IMR-90 (cell line): ENCODE data around the gene HOTAIR. TPM values are rescaled to one million over a fixed set of nuclear protein-coding genes. Genes with fewer than 3 reads are reported as not detected.
A peak's percentile ranks its signal among the peaks of the same experiment; 100 is the strongest.

Experiments used
- ATAC-seq: fragments of 200-7000 bp; cut with Tn5 transposase; 2 replicates; pipeline ENCODE4 v1.9.1; 2020; ENCODE audit warnings: low read depth, mild to moderate bottlenecking, moderate library complexity
- BruUV-seq: library from RNA; stranded (reverse); fragments of 400-500 nt; replicated peaks from 2 replicates; lab custom pipeline; 2021; lab: Mats Ljungman, UMichigan
- CTCF ChIA-PET: fragments of 300-600 bp; formaldehyde crosslinking; extraction: SDS; loops from one replicate; lab custom pipeline; 2021; ENCODE audit warnings: antibody characterized with exemption; lab: Yijun Ruan, JAX
- POLR2A ChIA-PET: fragments of 300-600 bp; sonication (Branson Sonifier 250); formaldehyde crosslinking; loops from one replicate; lab custom pipeline; 2022; ENCODE audit warnings: antibody characterized with exemption; ENCODE audit not compliant: unreplicated experiment; lab: Charles Lee
- DNase-seq: peaks from one replicate; pipeline ENCODE4 v3.0.0; 2013
- H2AFZ ChIP-seq: replicated peaks from 2 replicates; pipeline ENCODE3; 2013; ENCODE audit warnings: low read length, mild to moderate bottlenecking; ENCODE audit not compliant: poor library complexity
- H2AK5ac ChIP-seq: 2 replicates; pipeline ENCODE4 v1.6.1; 2013; ENCODE audit warnings: low read depth, low read length, inconsistent platforms
- H2AK9ac ChIP-seq: replicated peaks from 2 replicates; pipeline ENCODE3; 2013; ENCODE audit warnings: mild to moderate bottlenecking, low read depth, low read length, moderate library complexity; ENCODE audit not compliant: poor library complexity
- H2BK120ac ChIP-seq: 2 replicates; pipeline ENCODE4 v1.6.1; 2013; ENCODE audit warnings: low read depth, low read length, inconsistent platforms
- H2BK15ac ChIP-seq: 3 replicates; pipeline ENCODE4 v1.6.1; 2013; ENCODE audit warnings: low read depth, low read length, inconsistent platforms
- H2BK20ac ChIP-seq: 2 replicates; pipeline ENCODE4 v1.6.1; 2013; ENCODE audit warnings: low read depth, mild to moderate bottlenecking, inconsistent platforms, low read length, moderate library complexity
- H2BK5ac ChIP-seq: 2 replicates; pipeline ENCODE4 v1.6.1; 2013; ENCODE audit warnings: mild to moderate bottlenecking, low read depth, low read length, inconsistent platforms; ENCODE audit not compliant: poor library complexity, severe bottlenecking
- H3K14ac ChIP-seq: replicated peaks from 2 replicates; pipeline ENCODE4 v1.6.1; 2013; ENCODE audit warnings: low read depth, low read length, inconsistent platforms
- H3K18ac ChIP-seq: 2 replicates; pipeline ENCODE4 v1.6.1; 2013; ENCODE audit warnings: low read depth, low read length, control low read depth
- H3K23ac ChIP-seq: 2 replicates; pipeline ENCODE4 v1.6.1; 2013; ENCODE audit warnings: low read depth, low read length, inconsistent platforms
- H3K27ac ChIP-seq: 2 replicates; pipeline ENCODE4 v1.5.1; 2013; ENCODE audit warnings: mild to moderate bottlenecking, control low read depth, low read length; ENCODE audit not compliant: insufficient read depth
- H3K27me3 ChIP-seq: 2 replicates; pipeline ENCODE4 v1.6.1; 2013; ENCODE audit warnings: low read length; ENCODE audit not compliant: control insufficient read depth, insufficient read depth
- H3K36me3 ChIP-seq: 2 replicates; pipeline ENCODE4 v1.6.1; 2013; ENCODE audit warnings: low read length, mixed read lengths; ENCODE audit not compliant: control insufficient read depth, insufficient read depth
- H3K4ac ChIP-seq: 2 replicates; pipeline ENCODE4 v1.6.1; 2013; ENCODE audit warnings: low read depth, low read length, inconsistent platforms
- H3K4me1 ChIP-seq: 2 replicates; pipeline ENCODE4 v1.6.1; 2013; ENCODE audit warnings: low read length, mixed read lengths; ENCODE audit not compliant: control insufficient read depth, insufficient read depth
- H3K4me2 ChIP-seq: 2 replicates; pipeline ENCODE4 v1.6.1; 2013; ENCODE audit warnings: low read depth, mild to moderate bottlenecking, control low read depth, low read length, moderate library complexity
- H3K4me3 ChIP-seq: 2 replicates; pipeline ENCODE4 v1.5.1; 2013; ENCODE audit warnings: low read depth, mild to moderate bottlenecking, control low read depth, low read length, moderate library complexity; ENCODE audit not compliant: insufficient read depth
- H3K56ac ChIP-seq: 2 replicates; pipeline ENCODE4 v1.6.1; 2013; ENCODE audit warnings: low read length, inconsistent platforms; ENCODE audit not compliant: insufficient read depth; ENCODE audit errors: extremely low read depth
- H3K79me1 ChIP-seq, 2 experiments: 2 replicates each; pipeline ENCODE4 v1.6.1; 2013; ENCODE audit warnings: low read length in 2 of 2, inconsistent platforms in 1 of 2, low read depth in 1 of 2
- H3K9ac ChIP-seq: 2 replicates; pipeline ENCODE4 v1.6.1; 2013; ENCODE audit warnings: low read depth, low read length, control low read depth
- H3K9me1 ChIP-seq: 2 replicates; pipeline ENCODE4 v1.6.1; 2013; ENCODE audit warnings: low read length, inconsistent platforms; ENCODE audit not compliant: insufficient read depth
- H3K9me3 ChIP-seq: 2 replicates; pipeline ENCODE4 v1.6.1; 2013; ENCODE audit warnings: low read length; ENCODE audit not compliant: control insufficient read depth, insufficient read depth
- H4K20me1 ChIP-seq: 2 replicates; pipeline ENCODE4 v1.6.1; 2013; ENCODE audit warnings: low read length, inconsistent platforms; ENCODE audit not compliant: insufficient read depth
- H4K5ac ChIP-seq: 2 replicates; pipeline ENCODE4 v1.6.1; 2013; ENCODE audit warnings: mild to moderate bottlenecking, low read depth, low read length, control low read depth
- H4K8ac ChIP-seq, 2 experiments: 2 replicates each; pipeline ENCODE4 v1.6.1; 2013; ENCODE audit warnings: low read depth in 2 of 2, low read length in 2 of 2, control low read depth in 1 of 2, inconsistent platforms in 1 of 2
- H4K91ac ChIP-seq: 2 replicates; pipeline ENCODE4 v1.6.1; 2013; ENCODE audit warnings: low read depth, low read length, inconsistent platforms; ENCODE audit not compliant: insufficient read depth
- BHLHE40 ChIP-seq: fragments of 150-350 bp; IDR thresholded peaks from 2 replicates; pipeline ENCODE4 v1.6.1; 2016; ENCODE audit warnings: mild to moderate bottlenecking, low read depth, low read length
- CEBPB ChIP-seq: IDR thresholded peaks from 2 replicates; pipeline ENCODE4 v1.6.1; 2012; ENCODE audit warnings: low read depth, low read length, improper control_type of control experiment
- CHD1 ChIP-seq: IDR thresholded peaks from 2 replicates; pipeline ENCODE4 v1.6.1; 2012; ENCODE audit warnings: low read depth, low read length, improper control_type of control experiment
- CTCF ChIP-seq: conservative IDR thresholded peaks from 2 replicates; pipeline ENCODE4 v1.5.1; 2012; ENCODE audit warnings: mild to moderate bottlenecking, low read depth, low read length, improper control_type of control experiment
- ELK1 ChIP-seq: fragments of 150-350 bp; IDR thresholded peaks from 2 replicates; pipeline ENCODE4 v1.6.1; 2016; ENCODE audit warnings: low read depth, mild to moderate bottlenecking, low read length, moderate library complexity, borderline replicate concordance
- FOS ChIP-seq: fragments of 150-350 bp; IDR thresholded peaks from 2 replicates; pipeline ENCODE4 v1.6.1; 2016; ENCODE audit warnings: low read depth, low read length
- MAFK ChIP-seq: IDR thresholded peaks from 2 replicates; pipeline ENCODE4 v1.6.1; 2012; ENCODE audit warnings: low read depth, low read length, improper control_type of control experiment
- MXI1 ChIP-seq: IDR thresholded peaks from 2 replicates; pipeline ENCODE4 v1.6.1; 2012; ENCODE audit warnings: low read depth, mild to moderate bottlenecking, low read length, moderate library complexity, borderline replicate concordance
- NFE2L2 ChIP-seq: fragments of 150-350 bp; IDR thresholded peaks from 2 replicates; pipeline ENCODE4 v1.6.1; 2016; ENCODE audit warnings: low read depth, mild to moderate bottlenecking, low read length
- POLR2A ChIP-seq: IDR thresholded peaks from 2 replicates; pipeline ENCODE4 v1.6.1; 2012; ENCODE audit warnings: mild to moderate bottlenecking, low read depth, low read length
- RAD21 ChIP-seq: IDR thresholded peaks from 2 replicates; pipeline ENCODE4 v1.6.1; 2012; ENCODE audit warnings: low read length, improper control_type of control experiment
- RFX5 ChIP-seq: IDR thresholded peaks from 2 replicates; pipeline ENCODE4 v1.8.0; 2012; ENCODE audit warnings: low read depth, mild to moderate bottlenecking, low read length, moderate library complexity
- USF2 ChIP-seq: fragments of 150-350 bp; IDR thresholded peaks from 2 replicates; pipeline ENCODE4 v1.6.1; 2017; ENCODE audit warnings: mild to moderate bottlenecking, antibody characterized with exemption, low read length, low read depth
- WGBS, 2 experiments: methylation state at CpG; one replicate each; pipeline versions ENCODE4 v1.1.5 to v1.1.7; 2013; ENCODE audit warnings: missing lambda C conversion rate in 2 of 2; ENCODE audit not compliant: insufficient read length in 1 of 2; ENCODE audit errors: extremely low coverage in 2 of 2; 5-methylcytosine and 5-hydroxymethylcytosine counted together
- dilution Hi-C: fragments of 300-500 bp; cut with HindIII; formaldehyde crosslinking; loops from one replicate; pipeline ENCODE4 v1.14.3; 2018; ENCODE audit warnings: low sequenced_read_pairs; ENCODE audit not compliant: unreplicated experiment
- in situ Hi-C: fragments of 300-500 bp; cut with MboI; formaldehyde crosslinking; loops from 3 replicates; pipeline ENCODE4 v1.14.3; 2019; ENCODE audit warnings: low sequenced_read_pairs, inconsistent platforms, mixed read lengths
- intact Hi-C: fragments of 100-400 bp; cut with micrococcal nuclease; formaldehyde crosslinking; loops from 2 replicates; pipeline ENCODE4 v1.10.0; 2022
- polyA plus RNA-seq, 3 experiments: library from polyadenylated mRNA; depleted of rRNA; stranded (reverse); fragments of >200 nt; gene quantifications; 2 replicates each; pipeline ENCODE4 v1.2.3, GENCODE V29; 2012; ENCODE audit warnings: low replicate concordance in 1 of 3
- total RNA-seq: library from RNA; depleted of rRNA; stranded (reverse); fragments of >200 nt; gene quantifications from 2 replicates; pipeline ENCODE4 v1.2.3, GENCODE V29; 2012

The HOTAIR gene
- total and polyA plus RNA-seq, 2 of the 4 experiments (the other 2 are of a cell fraction) = not detected

GRCh38 chr12:53995378-53996239 lies 20.9 kb upstream of the HOTAIR start (continued):
- TF ChIP-seq RAD21 (no peak), NFE2L2 (no peak)

GRCh38 chr12:53995002-53995377 lies 20.2 kb upstream of the HOTAIR start:
- Histone ChIP-seq H3K79me1 (no peaks in the 10 kb centered on the region), H3K9me3 (peaks cover 21% of the 10 kb centered on the region), H4K8ac (no peak overlapping the region), H3K4ac (no peak overlapping the region), H3K18ac (no peak overlapping the region), H3K4me3 (no peak overlapping the region), H4K91ac (no peak overlapping the region), H3K27ac (no peak overlapping the region), H3K9me1 (no peaks in the 10 kb centered on the region), H2AFZ (no peak overlapping the region), H3K23ac (no peak overlapping the region; the same call in 1 of the 2 replicates), H3K4me1 (peaks cover 2% of the 10 kb centered on the region; the same call in 1 of the 2 replicates), H4K20me1 (no peaks in the 10 kb centered on the region; the same call in 1 of the 2 replicates), H2BK20ac (no peak overlapping the region), H3K36me3 (no peaks in the 10 kb centered on the region), H2BK120ac (no peak overlapping the region), H3K56ac (no peak overlapping the region), H3K27me3 (peaks cover 98% of the 10 kb centered on the region), H4K5ac (no peak overlapping the region), H3K14ac (no peak overlapping the region), H2BK15ac (no peak overlapping the region), H2AK5ac (no peak overlapping the region), H2BK5ac (no peak overlapping the region), H3K4me2 (no peak overlapping the region), H3K9ac (no peak overlapping the region), H2AK9ac (peak overlapping the region; percentile 14)
- BruUV-seq = no TSS peak
- intact Hi-C loops (no loop called here), dilution Hi-C loops (no loop called here), in situ Hi-C loops (loop anchor here (10.0 kb wide), 2 partner anchors 230 to 380 kb away; no protein-coding TSS in a partner anchor)
- 14% methylated on average over 11 of the region's 17 CpGs; no CpG with 5 or more reads in 1 of the 2 experiments for WGBS, 2 experiments
- ChIA-PET CTCF (no interaction called here), POLR2A (no interaction called here)
- DNase-seq (no peak), ATAC-seq (no peak)
- TF ChIP-seq BHLHE40 (no peak), CHD1 (no peak), CTCF (no peak), ELK1 (no peak), RAD21 (no peak), MAFK (no peak), RFX5 (no peak), USF2 (no peak), FOS (no peak), POLR2A (no peak), CEBPB (no peak), MXI1 (no peak)
